ENCODE measurements around the gene WFIKKN2. TPM values are rescaled to one million over a fixed set of nuclear protein-coding genes. Genes with fewer than 3 reads are reported as not detected.

WFIKKN2 gene
- total and polyA plus RNA-seq, 2 of the 13 experiments (the other 11 are each of a cell fraction or from before 2014, with no cell fraction given): not detected

GRCh38 chr17:50889528-50890118 is 54.2 kb downstream of the WFIKKN2 start (continued):
- TF ChIP-seq, protein P1, sequence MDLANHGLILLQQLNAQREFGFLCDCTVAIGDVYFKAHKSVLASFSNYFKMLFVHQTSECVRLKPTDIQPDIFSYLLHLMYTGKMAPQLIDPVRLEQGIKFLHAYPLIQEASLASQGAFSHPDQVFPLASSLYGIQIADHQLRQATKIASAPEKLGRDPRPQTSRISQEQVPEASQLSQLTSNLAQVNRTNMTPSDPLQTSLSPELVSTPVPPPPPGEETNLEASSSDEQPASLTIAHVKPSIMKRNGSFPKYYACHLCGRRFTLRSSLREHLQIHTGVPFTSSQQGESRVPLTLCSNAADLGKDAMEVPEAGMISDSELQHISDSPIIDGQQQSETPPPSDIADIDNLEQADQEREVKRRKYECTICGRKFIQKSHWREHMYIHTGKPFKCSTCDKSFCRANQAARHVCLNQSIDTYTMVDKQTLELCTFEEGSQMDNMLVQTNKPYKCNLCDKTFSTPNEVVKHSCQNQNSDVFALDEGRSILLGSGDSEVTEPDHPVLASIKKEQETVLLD (CRISPR knock-in tag; IDR thresholded peaks at IDR 0.05; ENCODE audit: low read depth): no peak
- TF ChIP-seq, protein P2, sequence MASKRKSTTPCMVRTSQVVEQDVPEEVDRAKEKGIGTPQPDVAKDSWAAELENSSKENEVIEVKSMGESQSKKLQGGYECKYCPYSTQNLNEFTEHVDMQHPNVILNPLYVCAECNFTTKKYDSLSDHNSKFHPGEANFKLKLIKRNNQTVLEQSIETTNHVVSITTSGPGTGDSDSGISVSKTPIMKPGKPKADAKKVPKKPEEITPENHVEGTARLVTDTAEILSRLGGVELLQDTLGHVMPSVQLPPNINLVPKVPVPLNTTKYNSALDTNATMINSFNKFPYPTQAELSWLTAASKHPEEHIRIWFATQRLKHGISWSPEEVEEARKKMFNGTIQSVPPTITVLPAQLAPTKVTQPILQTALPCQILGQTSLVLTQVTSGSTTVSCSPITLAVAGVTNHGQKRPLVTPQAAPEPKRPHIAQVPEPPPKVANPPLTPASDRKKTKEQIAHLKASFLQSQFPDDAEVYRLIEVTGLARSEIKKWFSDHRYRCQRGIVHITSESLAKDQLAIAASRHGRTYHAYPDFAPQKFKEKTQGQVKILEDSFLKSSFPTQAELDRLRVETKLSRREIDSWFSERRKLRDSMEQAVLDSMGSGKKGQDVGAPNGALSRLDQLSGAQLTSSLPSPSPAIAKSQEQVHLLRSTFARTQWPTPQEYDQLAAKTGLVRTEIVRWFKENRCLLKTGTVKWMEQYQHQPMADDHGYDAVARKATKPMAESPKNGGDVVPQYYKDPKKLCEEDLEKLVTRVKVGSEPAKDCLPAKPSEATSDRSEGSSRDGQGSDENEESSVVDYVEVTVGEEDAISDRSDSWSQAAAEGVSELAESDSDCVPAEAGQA (IDR thresholded peaks at IDR 0.05; ENCODE audit: low read depth): no peak
- TF ChIP-seq, protein P2 (CRISPR knock-in tag; IDR thresholded peaks at IDR 0.05; ENCODE audit: borderline replicate concordance): no peak
- no peak for TF ChIP-seq ZNF704 (CRISPR knock-in tag; IDR thresholded peaks at IDR 0.05; ENCODE audit: borderline replicate concordance)
- no peak for TF ChIP-seq ZXDC (CRISPR knock-in tag; IDR thresholded peaks at IDR 0.05)
- no peak for TF ChIP-seq CBFB (CRISPR knock-in tag; IDR thresholded peaks at IDR 0.05)
- TF ChIP-seq TEAD3 (CRISPR knock-in tag; optimal IDR thresholded peaks at IDR 0.05; ENCODE audit: borderline replicate concordance): peak; percentile 87
- TF ChIP-seq MBD4 (IDR thresholded peaks at IDR 0.05; ENCODE audit: borderline replicate concordance, low read length): no peak
- TF ChIP-seq FOXO1 (CRISPR knock-in tag; IDR thresholded peaks at IDR 0.05): no peak
- TF ChIP-seq ZNF660 (CRISPR knock-in tag; IDR thresholded peaks at IDR 0.05; ENCODE audit: borderline replicate concordance, low read depth): no peak
- no peak for TF ChIP-seq ARID3A (IDR thresholded peaks at IDR 0.05; ENCODE audit: low read depth, low read length)
- TF ChIP-seq ZNF563 (CRISPR knock-in tag; IDR thresholded peaks at IDR 0.05): no peak
- no peak for TF ChIP-seq ZNF768 (CRISPR knock-in tag; IDR thresholded peaks at IDR 0.05)
- no peak for TF ChIP-seq ZNF670 (CRISPR knock-in tag; IDR thresholded peaks at IDR 0.05; ENCODE audit: borderline replicate concordance)
- TF ChIP-seq CENPBD1 (CRISPR knock-in tag; IDR thresholded peaks at IDR 0.05; ENCODE audit: borderline replicate concordance, low read depth): no peak
